Activated T-cell treated with anti-CD3 and anti-CD28 coated beads, Interleukin-2, amount 50 U/mL, for 4 hours (primary cell): ENCODE data around the gene FCHSD2. TPM values are rescaled to one million over a fixed set of nuclear protein-coding genes. Genes with fewer than 3 reads are reported as not detected.

Experiments
- ATAC-seq, 2 donors: fragments of 200-7000 bp; cut with Tn5 transposase; one replicate each; pipeline ENCODE4 v1.10.0; 2021
- DNase-seq: peaks from one replicate; pipeline ENCODE4 v3.0.0-alpha.2; 2020
- H3K27me3 Mint-ChIP-seq: one replicate; pipeline ENCODE4 v1.8.0; 2021; ENCODE audit warnings: low read depth, mixed read lengths
- H3K36me3 Mint-ChIP-seq: one replicate; pipeline ENCODE4 v1.8.0; 2022; ENCODE audit warnings: mixed read lengths; ENCODE audit not compliant: insufficient read depth
- H3K4me1 Mint-ChIP-seq: one replicate; pipeline ENCODE4 v1.8.0; 2021; ENCODE audit warnings: low read depth, mixed read lengths
- H3K4me3 Mint-ChIP-seq: one replicate; pipeline ENCODE4 v1.8.0; 2021; ENCODE audit warnings: mild to moderate bottlenecking, moderate library complexity, mixed read lengths
- H3K9me3 Mint-ChIP-seq: one replicate; pipeline ENCODE4 v1.8.0; 2021; ENCODE audit warnings: mixed read lengths
- total RNA-seq, 3 donors: library from RNA; stranded (reverse); gene quantifications; one replicate each; pipeline ENCODE4 v1.2.1, GENCODE V29; 2021

The FCHSD2 gene
- total RNA-seq, 3 donors from 2014 or later, result 16.3 to 25.0 (median 20.3) TPM

DNA sequence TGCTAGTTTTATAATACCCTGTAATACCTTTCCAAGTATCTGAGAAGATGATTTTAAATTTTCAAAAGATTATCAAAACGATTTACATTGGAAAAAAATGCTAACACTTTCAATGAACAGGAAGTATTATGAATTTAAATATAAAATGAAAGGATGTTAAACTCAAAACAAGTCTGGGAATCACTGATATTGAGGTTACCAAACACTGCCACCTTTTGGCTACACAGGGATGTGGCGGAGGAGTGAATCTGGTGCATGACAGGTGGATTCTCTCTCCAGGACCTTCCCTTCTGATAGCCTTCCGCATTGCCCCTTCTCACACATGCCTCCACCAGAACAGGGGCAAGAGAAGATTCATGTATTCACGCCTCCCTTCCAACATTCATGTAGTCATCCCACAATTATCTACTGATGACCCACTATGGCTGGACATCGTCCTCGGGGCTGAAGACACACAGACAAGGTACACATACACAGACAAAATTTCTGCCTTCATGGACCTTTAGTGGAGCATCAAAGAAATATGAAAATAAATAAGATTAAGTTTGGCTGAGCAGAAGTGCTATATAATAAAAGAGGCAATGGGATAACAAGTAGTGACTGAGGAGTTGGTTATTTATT lies 293.2 kb downstream of the FCHSD2 start:
- no peak overlapping the region for H3K4me3 Mint-ChIP-seq
- DNase-seq, result peak; percentile 31
- no peaks in the 10 kb centered on the region for H3K9me3 Mint-ChIP-seq
- ATAC-seq, result no peak
- peaks cover 10% of the 10 kb centered on the region for H3K36me3 Mint-ChIP-seq
- peaks cover 6% of the 10 kb centered on the region for H3K4me1 Mint-ChIP-seq
- no peaks in the 10 kb centered on the region for H3K27me3 Mint-ChIP-seq

DNA sequence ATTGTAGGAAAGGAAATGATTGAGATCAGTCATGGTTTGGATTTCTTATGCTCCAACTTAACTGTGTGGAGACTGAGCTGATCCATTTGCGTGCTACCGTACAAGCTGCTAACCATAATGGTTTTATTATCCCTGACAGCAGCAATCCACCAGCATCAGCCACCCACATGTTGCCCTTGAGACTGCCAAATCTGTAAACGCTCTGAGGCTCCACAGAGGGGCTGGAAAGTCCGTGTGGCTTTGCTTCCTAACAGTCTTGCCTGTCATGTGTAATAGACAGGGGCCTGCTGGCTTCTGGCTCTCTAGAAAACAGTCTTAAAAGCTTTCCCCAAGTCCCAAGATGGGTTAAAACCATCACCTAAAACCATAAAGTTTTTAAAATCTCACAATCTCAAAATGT lies 297.8 kb downstream of the FCHSD2 start:
- H3K9me3 Mint-ChIP-seq, result no peaks in the 10 kb centered on the region
- H3K36me3 Mint-ChIP-seq, result peaks cover 29% of the 10 kb centered on the region
- no peak for DNase-seq
- no peaks in the 10 kb centered on the region for H3K27me3 Mint-ChIP-seq
- H3K4me3 Mint-ChIP-seq, result no peak overlapping the region
- ATAC-seq, result no peak
- peaks cover 3% of the 10 kb centered on the region for H3K4me1 Mint-ChIP-seq

DNA sequence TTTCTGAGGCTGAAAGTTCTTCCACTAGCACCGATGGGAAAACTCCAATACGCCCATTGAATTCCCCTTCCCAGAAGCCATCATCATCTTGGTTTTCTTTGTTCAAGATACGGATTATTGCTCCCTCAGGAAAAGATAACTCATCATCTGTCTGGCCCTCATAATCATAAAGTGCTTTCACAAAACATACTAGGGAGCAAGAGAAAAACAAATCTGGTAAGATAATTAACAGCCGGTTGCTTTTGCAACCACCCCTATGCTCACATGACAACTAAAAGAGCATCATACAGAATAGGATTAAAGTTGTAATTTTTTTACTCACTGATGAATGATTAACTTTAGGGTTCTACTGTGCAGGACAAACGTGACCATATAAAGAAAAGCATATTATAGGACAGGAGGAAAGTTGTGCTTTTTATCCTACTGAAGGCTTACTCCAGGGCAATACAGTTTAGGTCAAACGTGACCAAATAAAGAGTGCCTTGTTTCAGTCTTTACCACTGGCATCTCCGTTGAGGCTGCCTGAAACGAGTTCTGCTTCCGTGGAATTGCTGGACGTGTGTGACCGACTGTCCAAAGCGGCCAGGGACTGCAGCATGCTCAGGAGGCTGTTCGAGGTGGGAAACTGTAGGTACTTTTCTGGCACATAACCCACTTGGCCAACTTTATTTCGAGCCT lies 299.3 kb downstream of the FCHSD2 start:
- H3K4me1 Mint-ChIP-seq, result peaks cover 3% of the 10 kb centered on the region
- H3K36me3 Mint-ChIP-seq, result peaks cover 31% of the 10 kb centered on the region
- H3K27me3 Mint-ChIP-seq, result no peaks in the 10 kb centered on the region
- H3K4me3 Mint-ChIP-seq, result no peak overlapping the region
- DNase-seq (no peak), ATAC-seq (no peak)
- no peaks in the 10 kb centered on the region for H3K9me3 Mint-ChIP-seq

DNA sequence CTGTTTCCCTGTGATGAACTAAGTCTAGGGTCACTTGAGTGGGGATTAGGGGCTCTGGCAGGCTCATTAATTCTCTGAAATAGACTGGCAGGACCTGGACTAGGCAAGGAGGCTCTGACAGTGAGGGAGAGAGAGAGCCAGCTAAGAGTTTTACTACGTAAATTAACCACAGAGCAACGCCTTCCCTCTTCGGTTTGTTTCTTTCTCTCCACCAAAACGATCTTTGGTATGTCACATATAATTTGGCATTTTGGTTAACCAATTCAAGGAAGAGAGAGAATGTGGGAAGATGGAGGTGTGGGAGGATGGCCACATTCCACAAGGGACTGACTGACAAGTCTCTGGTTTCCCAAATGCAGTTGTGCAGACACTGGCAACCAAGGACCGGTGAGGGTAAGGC lies 300.0 kb downstream of the FCHSD2 start:
- no peak overlapping the region for H3K4me3 Mint-ChIP-seq
- H3K36me3 Mint-ChIP-seq, result peaks cover 30% of the 10 kb centered on the region
- peaks cover 3% of the 10 kb centered on the region for H3K4me1 Mint-ChIP-seq
- DNase-seq, result no peak
- H3K9me3 Mint-ChIP-seq, result no peaks in the 10 kb centered on the region
- ATAC-seq, result no peak
- H3K27me3 Mint-ChIP-seq, result no peaks in the 10 kb centered on the region

DNA sequence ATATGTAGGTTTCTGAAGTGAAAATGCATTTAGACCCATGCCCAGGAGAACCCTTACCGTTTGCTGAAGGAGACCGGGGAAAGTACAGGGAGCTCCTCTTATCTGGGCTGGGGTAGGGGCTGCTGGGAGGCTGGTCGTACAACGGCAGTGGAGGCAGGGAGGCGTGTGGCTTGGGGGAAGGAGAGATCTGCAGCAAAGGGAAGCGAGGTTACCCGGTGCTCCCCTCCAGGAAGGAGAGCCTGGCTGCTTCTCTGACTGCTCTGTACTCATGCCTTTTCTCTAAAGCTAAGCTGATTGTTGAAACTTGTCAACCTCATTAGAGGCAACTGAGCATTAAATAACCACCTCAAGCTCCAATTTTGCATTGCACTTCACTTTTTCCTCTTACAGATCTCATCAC lies 300.7 kb downstream of the FCHSD2 start:
- Mint-ChIP-seq H3K27me3 (no peaks in the 10 kb centered on the region), H3K9me3 (no peaks in the 10 kb centered on the region), H3K4me3 (no peak overlapping the region), H3K4me1 (peaks cover 3% of the 10 kb centered on the region), H3K36me3 (peaks cover 29% of the 10 kb centered on the region)
- DNase-seq (no peak), ATAC-seq (no peak)

DNA sequence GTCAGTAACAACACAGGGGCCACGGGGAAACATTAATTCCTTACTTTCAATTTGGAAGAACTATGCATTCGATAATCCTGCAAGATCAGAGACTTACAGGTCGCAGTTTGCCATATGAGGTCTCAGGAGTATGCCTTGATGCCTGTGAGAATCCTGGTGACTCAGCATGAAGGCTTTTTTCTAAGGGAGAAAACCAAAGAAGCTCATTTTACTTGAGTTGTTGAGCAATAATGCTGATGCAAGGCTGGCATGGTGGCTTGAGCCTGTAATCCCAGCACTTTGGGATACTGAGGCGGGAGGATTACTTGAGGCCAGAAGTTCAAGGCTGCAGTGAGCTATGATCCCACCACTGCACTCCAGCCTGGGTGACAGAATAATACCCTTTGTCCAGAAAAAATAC lies 301.3 kb downstream of the FCHSD2 start:
- Mint-ChIP-seq H3K27me3 (no peaks in the 10 kb centered on the region), H3K36me3 (peaks cover 30% of the 10 kb centered on the region), H3K4me1 (peaks cover 3% of the 10 kb centered on the region), H3K9me3 (no peaks in the 10 kb centered on the region), H3K4me3 (no peak overlapping the region)
- DNase-seq, result no peak
- no peak for ATAC-seq

DNA sequence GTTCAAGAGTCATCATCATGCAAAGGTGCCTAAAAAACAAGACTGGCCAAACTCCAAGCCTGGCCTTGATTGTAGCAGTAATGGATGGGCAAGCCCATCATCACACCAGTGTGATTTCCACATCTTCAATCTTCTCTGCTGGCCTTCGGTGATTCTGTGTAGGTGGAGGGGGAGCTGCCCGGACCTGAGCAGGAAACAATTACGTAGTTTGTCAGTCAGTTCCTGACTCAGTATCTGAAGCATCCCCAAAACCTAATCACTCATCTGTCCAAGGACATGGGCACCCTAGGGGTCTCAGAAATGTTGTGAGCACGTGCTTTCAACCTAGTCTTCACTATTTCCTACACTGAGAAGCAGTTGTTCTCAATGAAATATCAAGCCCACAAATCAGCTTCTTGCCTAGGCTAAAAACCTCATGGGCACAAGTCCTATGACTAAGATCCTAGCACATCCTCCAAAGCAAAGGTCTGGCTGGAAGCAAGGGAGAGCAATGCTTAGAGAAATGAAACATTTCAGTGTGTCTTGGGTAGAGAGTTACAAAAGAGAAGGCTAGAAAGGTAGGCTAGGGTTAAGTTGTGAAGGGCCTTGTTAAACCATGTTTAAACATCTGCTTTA lies 303.3 kb downstream of the FCHSD2 start:
- ATAC-seq, result no peak

DNA sequence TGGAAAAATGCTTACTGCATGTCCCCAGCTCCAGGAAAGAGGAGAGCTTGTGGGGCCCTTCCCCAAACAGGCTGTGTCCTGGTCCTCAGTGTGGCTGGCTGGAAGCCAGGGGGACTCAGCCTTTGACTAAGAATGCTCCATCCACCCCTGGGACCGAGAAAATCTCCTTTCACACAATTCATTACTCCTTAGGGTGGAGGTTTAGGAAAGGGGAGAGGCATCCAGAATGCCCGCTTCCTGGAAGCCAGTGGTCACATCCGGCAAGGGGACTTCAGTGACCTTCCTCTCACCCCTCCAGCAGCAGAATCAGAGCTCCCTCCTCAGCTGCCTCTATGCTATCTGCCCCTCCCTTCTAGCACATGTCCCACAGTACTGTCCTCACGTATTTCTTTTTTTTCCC lies 306.0 kb downstream of the FCHSD2 start:
- Mint-ChIP-seq H3K36me3 (peaks cover 11% of the 10 kb centered on the region), H3K4me3 (no peak overlapping the region), H3K4me1 (peaks cover 9% of the 10 kb centered on the region), H3K27me3 (no peaks in the 10 kb centered on the region), H3K9me3 (no peaks in the 10 kb centered on the region)
- ATAC-seq, result no peak
- no peak for DNase-seq

More for the DNA sequence above, 303.3 kb downstream of the FCHSD2 start:
- H3K4me1 Mint-ChIP-seq, result peaks cover 6% of the 10 kb centered on the region
- no peaks in the 10 kb centered on the region for H3K9me3 Mint-ChIP-seq
- H3K27me3 Mint-ChIP-seq, result no peaks in the 10 kb centered on the region
- peaks cover 27% of the 10 kb centered on the region for H3K36me3 Mint-ChIP-seq
- no peak for DNase-seq
- H3K4me3 Mint-ChIP-seq, result no peak overlapping the region

DNA sequence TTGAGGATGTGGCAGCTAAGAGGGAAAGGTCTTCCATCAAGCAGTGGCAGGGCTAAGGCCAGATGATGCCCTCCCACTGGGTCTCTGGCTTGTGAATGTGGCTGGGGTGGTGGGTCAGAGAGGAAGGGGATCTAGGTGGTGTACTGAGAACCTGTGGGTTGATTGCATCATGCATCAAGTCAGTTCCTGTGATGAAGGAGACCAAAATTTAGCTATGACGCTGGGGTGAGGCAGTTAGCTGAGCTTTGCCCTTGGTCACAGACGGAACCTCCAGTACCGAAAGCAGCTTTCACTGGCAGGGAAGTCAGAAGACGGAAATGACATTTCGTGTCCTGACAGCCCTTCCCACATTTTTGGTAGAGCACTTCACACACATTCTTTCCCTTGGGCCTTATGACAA lies 307.2 kb downstream of the FCHSD2 start:
- peak overlapping the region; percentile 11 for H3K4me3 Mint-ChIP-seq
- ATAC-seq (no peak), DNase-seq (no peak)
- H3K36me3 Mint-ChIP-seq, result peaks cover 8% of the 10 kb centered on the region
- peaks cover 9% of the 10 kb centered on the region for H3K4me1 Mint-ChIP-seq
- H3K27me3 Mint-ChIP-seq, result no peaks in the 10 kb centered on the region
- no peaks in the 10 kb centered on the region for H3K9me3 Mint-ChIP-seq

DNA sequence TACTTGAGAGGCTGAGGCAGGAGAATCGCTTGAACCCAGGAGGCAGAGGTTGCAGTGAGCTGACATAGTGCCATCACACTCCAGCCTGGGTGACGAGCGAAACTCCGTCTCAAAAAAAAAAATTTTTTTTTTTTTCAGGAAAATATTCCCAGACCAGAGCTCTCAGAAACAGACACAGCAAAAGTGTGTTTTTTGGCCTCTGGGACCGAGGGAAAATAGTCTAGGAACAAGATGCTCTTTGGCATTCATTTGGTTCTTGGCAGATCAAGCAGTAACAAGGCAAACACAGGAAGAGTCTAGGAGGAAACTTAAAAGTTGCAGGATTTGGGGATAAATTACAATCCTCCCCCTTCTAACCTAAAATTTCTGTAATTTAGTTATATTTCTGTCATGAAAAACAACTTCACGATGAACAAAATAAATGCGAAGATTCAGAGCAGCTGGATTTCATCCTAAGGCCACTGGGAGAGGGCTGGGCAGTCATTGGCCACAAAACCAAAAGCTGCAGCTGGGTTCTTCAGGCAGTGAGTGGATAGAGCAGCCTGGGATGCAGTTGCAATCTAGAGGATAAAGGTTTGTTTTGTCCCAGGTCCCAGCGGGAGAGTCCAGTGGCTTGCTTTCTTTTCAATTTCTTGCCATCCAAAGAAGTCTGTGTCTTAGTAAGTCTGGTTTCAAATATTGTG lies 308.2 kb downstream of the FCHSD2 start:
- H3K9me3 Mint-ChIP-seq, result no peaks in the 10 kb centered on the region
- no peak for DNase-seq
- H3K27me3 Mint-ChIP-seq, result no peaks in the 10 kb centered on the region
- ATAC-seq, result no peak
- no peak overlapping the region for H3K4me3 Mint-ChIP-seq
- peaks cover 4% of the 10 kb centered on the region for H3K36me3 Mint-ChIP-seq
- H3K4me1 Mint-ChIP-seq, result peaks cover 9% of the 10 kb centered on the region

DNA sequence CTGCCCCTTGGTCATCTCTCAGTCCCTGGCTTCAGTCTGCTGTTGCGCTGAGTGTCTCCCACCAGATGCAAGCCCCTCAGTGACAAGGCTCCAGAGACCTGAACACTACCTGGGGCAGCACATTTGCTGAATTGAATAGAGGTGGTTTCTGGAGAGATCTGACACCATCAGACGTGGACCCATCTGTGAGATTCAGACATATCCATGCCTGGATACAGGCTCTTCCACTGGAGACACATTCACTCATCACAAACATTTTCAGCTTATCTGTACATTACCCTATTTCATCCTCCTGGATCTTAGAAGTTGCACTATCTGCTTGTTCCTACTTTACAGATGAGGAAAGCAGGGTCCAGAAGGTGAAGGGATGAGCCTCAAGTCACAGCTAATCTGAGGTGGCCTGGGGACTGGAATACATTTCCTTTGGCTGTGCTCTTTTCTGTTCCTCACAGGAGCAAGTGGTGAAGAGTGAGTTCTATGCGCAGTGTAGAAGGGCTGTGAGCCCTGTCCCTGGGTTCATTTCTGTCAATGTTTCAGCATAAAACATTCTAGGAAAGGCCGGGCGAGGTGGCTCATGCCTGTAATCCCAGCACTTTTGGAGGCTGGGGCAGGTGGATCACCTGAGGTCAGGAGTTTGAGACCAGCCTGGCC lies 308.9 kb downstream of the FCHSD2 start:
- DNase-seq (no peak), ATAC-seq (no peak)
- Mint-ChIP-seq H3K4me3 (no peak overlapping the region), H3K36me3 (peaks cover 4% of the 10 kb centered on the region), H3K9me3 (no peaks in the 10 kb centered on the region), H3K27me3 (no peaks in the 10 kb centered on the region), H3K4me1 (peaks cover 8% of the 10 kb centered on the region)

DNA sequence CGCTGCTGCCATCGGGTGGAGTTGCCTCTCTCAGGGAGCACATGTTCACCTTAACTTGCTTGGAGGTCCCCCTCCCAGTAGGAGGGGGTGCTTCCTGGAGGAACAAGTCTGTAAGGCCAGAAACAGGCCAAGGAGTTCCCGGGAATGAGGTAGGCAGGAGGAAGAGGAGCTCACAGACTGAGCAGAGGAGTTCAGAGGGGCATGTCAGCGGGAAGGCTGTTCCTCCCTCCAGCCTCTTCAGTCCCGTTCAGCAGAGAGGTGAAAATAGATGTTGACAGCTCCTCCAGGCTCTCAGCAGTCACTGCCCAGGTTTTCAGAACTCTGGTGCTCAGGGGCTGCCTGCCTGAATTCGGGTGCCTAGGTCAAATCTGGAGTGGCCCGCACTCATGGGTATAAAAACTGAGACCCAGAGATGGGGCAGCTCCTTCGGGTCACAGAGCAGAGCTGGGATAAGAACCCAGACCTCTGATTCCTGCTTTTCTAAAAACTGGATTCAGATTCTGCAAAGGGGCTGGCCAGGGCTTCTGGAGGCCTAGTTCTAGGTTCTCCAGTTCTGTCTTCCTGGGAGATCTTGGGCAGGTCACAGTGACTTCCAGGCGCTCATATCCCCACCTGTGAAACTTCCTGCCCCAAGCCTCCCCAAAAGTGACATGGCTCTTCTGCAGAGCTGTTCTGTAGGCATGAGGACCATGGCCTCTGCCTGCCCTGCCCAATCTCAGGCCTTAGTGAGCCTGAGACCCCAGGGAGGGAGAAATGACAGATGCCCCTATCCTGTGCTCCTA lies 309.6 kb downstream of the FCHSD2 start:
- peaks cover 2% of the 10 kb centered on the region for H3K36me3 Mint-ChIP-seq
- H3K9me3 Mint-ChIP-seq, result no peaks in the 10 kb centered on the region
- no peak for ATAC-seq
- H3K27me3 Mint-ChIP-seq, result no peaks in the 10 kb centered on the region
- no peak for DNase-seq
- no peak overlapping the region for H3K4me3 Mint-ChIP-seq
- peaks cover 11% of the 10 kb centered on the region for H3K4me1 Mint-ChIP-seq

DNA sequence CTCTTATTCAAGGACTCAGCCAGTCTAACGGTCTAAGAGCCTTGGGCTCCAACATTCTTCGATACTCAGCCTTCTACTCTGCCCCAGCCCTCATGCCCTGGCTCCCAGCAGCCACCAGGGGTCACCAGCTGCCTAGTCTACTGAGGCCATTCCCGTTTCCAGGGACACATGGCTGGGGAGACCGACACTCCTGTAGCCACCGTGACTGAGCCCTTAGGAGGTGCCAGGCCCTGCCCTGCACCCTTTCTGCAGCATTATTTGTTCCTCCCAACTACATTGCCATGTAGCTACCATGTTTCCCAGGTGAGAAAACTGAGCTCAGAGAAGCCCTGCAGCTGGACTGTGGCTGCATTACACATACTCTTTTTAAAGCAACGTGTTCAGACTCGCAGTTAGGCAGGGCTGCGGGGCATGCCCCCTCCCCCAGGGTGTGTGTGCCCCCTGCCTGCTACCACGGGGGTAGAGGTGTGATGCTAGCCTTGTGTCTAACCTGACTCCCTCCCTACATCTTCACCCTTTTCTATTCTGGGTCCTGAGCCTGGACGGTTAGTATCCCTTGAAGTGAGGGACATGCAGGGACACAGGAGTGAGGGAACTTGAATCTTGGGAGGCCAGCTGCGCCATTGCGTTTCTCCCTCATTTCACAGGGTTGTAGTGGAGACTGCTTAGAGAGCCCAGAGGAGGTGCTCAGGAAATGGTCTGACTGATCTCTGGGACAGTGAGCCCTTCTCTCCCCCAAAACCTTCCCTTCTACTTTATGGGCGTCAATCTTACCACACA lies 310.4 kb downstream of the FCHSD2 start:
- peaks cover 2% of the 10 kb centered on the region for H3K36me3 Mint-ChIP-seq

More for the DNA sequence above, 310.4 kb downstream of the FCHSD2 start:
- no peaks in the 10 kb centered on the region for H3K27me3 Mint-ChIP-seq
- H3K9me3 Mint-ChIP-seq, result no peaks in the 10 kb centered on the region
- DNase-seq (peak; percentile 48), ATAC-seq (peak; percentile 69 to 76)
- H3K4me1 Mint-ChIP-seq, result peaks cover 11% of the 10 kb centered on the region
- H3K4me3 Mint-ChIP-seq, result no peak overlapping the region
